Gastroesophageal sphincter (tissue), 3 donors: ENCODE measurements around the gene PLA1A.

Source experiments
- CTCF ChIP-seq, 4 experiments: fragments of 200-600 bp in 2 of 4; fragments of 450-650 bp in 2 of 4; sonication (generic) in 1 of 4; IDR thresholded peaks; one replicate each; pipeline ENCODE4 v1.5.1; 2017 to 2019; ENCODE audit warnings: antibody characterized with exemption in 4 of 4, mild to moderate bottlenecking in 2 of 4, moderate library complexity in 2 of 4
- EP300 ChIP-seq: sonication (generic); formaldehyde crosslinking; IDR thresholded peaks from one replicate; pipeline ENCODE4 v1.6.1; 2017; ENCODE audit warnings: antibody characterized with exemption, mild to moderate bottlenecking
- POLR2A ChIP-seq, 2 donors: fragments of 450-650 bp; IDR thresholded peaks; one replicate each; pipeline ENCODE4 v1.6.1; 2017; ENCODE audit warnings: antibody characterized with exemption in 2 of 2, mild to moderate bottlenecking in 2 of 2, moderate library complexity in 1 of 2

DNA sequence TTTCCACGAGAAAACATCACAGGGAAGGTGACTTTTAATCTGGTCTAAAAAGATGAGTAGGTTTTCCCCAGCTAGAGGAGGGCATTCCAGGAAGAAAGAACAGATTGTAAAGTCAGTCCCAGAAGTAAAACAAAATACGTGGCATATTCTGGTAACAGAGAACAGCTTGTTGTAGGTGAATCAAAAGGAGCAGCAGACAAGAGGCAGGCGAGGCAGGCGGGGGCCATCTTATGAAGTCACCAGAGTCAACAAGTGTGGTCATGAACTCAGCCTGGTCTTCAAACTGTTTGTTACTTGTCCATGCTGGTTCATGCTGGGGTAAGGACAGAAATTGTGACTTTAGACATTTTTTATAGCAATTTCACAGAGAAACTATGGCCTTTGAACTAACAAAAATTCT lies 66.7 kb downstream of the PLA1A start:
- no peak for TF ChIP-seq POLR2A (IDR thresholded peaks at IDR 0.05)
- TF ChIP-seq CTCF (IDR thresholded peaks at IDR 0.05) = no peak
- no peak for TF ChIP-seq EP300
